ENCODE data around the gene CCT3. TPM values are rescaled to one million over a fixed set of nuclear protein-coding genes. Genes with fewer than 3 reads are reported as not detected.

Gene CCT3
- total RNA-seq, 1 donor from 2014 or later: 193 TPM

DNA sequence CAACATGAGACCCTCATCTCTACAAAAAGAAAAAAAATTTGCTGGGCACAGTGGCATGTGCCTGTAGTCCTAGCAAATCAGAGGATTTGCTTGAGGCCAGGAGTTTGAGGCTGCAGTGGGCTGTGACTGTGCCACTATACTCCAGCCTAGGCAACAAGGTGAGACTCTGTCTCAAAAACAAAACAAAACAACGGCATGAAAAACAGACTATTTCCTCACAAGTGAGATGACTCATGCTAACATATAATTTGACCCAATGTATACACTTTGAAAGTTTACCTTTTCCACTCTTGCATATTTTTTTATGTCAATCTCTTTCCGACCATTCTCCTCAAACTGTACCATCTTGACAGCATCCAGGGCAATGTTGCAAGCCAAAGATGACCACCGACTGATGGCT is 17.5 kb downstream of the CCT3 start:
- H3K36me3 Mint-ChIP-seq (ENCODE audit: unreplicated experiment): peaks cover 48% of the 10 kb centered on the region
- no peaks in the 10 kb centered on the region for H3K4me1 Mint-ChIP-seq (ENCODE audit: unreplicated experiment)
- no peak overlapping the region for H3K27ac Mint-ChIP-seq (ENCODE audit: unreplicated experiment)
- TF ChIP-seq, protein P1, sequence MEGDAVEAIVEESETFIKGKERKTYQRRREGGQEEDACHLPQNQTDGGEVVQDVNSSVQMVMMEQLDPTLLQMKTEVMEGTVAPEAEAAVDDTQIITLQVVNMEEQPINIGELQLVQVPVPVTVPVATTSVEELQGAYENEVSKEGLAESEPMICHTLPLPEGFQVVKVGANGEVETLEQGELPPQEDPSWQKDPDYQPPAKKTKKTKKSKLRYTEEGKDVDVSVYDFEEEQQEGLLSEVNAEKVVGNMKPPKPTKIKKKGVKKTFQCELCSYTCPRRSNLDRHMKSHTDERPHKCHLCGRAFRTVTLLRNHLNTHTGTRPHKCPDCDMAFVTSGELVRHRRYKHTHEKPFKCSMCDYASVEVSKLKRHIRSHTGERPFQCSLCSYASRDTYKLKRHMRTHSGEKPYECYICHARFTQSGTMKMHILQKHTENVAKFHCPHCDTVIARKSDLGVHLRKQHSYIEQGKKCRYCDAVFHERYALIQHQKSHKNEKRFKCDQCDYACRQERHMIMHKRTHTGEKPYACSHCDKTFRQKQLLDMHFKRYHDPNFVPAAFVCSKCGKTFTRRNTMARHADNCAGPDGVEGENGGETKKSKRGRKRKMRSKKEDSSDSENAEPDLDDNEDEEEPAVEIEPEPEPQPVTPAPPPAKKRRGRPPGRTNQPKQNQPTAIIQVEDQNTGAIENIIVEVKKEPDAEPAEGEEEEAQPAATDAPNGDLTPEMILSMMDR (IDR thresholded peaks at IDR 0.05): no peak
- H3K4me3 Mint-ChIP-seq (ENCODE audit: unreplicated experiment): no peak overlapping the region
- no peaks in the 10 kb centered on the region for H3K9me3 Mint-ChIP-seq (ENCODE audit: unreplicated experiment)
- H3K27me3 Mint-ChIP-seq (ENCODE audit: unreplicated experiment): no peaks in the 10 kb centered on the region
- no peak for DNase-seq (ENCODE audit: extremely low spot score, unreplicated experiment)

DNA sequence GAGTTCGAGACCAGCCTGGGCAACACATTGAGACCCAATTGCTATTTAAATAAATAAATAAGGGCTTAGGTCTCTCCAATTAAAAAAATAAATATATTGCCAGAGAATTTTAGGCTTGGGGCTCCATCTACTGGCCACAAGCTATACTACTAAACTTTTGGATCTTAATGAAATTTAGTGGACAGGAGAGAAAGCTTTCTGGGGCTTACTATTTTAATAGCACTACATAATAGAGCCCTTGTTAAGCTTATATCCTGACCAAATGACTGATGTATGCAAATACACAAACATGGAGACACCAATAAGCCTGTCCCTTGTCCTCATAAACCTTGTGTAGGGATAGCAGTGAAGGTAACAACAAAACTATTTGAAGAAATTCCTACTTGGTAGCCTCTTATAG is 18.4 kb downstream of the CCT3 start:
- TF ChIP-seq, protein P1 (IDR thresholded peaks at IDR 0.05): peak; percentile 67
- Mint-ChIP-seq H3K9me3 (ENCODE audit: unreplicated experiment) (no peaks in the 10 kb centered on the region), H3K27me3 (ENCODE audit: unreplicated experiment) (no peaks in the 10 kb centered on the region), H3K27ac (ENCODE audit: unreplicated experiment) (no peak overlapping the region), H3K36me3 (ENCODE audit: unreplicated experiment) (peaks cover 46% of the 10 kb centered on the region), H3K4me3 (ENCODE audit: unreplicated experiment) (no peak overlapping the region), H3K4me1 (ENCODE audit: unreplicated experiment) (no peaks in the 10 kb centered on the region)
- DNase-seq (ENCODE audit: extremely low spot score, unreplicated experiment): no peak

DNA sequence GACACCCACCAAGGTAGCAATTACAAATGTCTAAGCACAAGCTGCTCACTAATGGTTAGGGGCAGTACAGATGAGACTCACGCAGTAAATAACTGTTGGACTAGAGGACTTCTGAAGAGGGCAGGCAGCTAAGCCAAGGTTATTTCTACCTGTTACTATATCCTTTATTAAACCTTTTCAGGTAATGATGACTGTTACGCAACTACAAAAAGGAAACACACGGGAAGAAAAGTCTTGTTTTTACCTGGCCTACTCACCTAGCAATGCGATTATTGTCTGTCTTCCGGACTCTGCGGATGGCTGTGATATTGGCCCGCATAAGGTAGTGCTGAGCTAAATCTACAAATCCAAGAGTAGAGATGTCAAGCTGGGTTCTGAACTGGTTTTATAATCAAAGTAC is 21.2 kb downstream of the CCT3 start:
- TF ChIP-seq, protein P1 (IDR thresholded peaks at IDR 0.05): no peak
- no peaks in the 10 kb centered on the region for H3K4me1 Mint-ChIP-seq (ENCODE audit: unreplicated experiment)
- no peaks in the 10 kb centered on the region for H3K27me3 Mint-ChIP-seq (ENCODE audit: unreplicated experiment)
- H3K4me3 Mint-ChIP-seq (ENCODE audit: unreplicated experiment): no peak overlapping the region
- H3K9me3 Mint-ChIP-seq (ENCODE audit: unreplicated experiment): no peaks in the 10 kb centered on the region
- peaks cover 57% of the 10 kb centered on the region for H3K36me3 Mint-ChIP-seq (ENCODE audit: unreplicated experiment)
- no peak overlapping the region for H3K27ac Mint-ChIP-seq (ENCODE audit: unreplicated experiment)
- no peak for DNase-seq (ENCODE audit: extremely low spot score, unreplicated experiment)

DNA sequence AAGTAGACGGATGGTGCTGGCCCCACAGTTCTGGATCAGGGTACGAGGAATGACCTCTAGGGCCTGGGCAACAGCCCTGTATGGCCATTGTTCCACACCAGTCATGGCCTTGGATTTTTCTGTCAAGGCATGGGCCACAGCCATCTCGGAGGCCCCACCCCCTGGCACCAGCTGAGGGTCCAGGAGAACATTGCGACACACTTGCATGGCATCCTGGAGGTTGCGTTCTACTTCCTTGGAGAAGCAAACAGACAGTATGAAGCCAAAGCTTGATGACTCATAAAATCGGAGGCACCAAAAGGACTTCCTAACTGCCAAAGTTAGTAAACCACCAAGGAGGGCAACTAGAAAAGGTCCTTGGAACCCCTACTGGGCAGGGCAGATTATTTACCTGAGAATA is 27.1 kb downstream of the CCT3 start:
- DNase-seq (ENCODE audit: extremely low spot score, unreplicated experiment): no peak
- H3K27me3 Mint-ChIP-seq (ENCODE audit: unreplicated experiment): no peaks in the 10 kb centered on the region
- no peaks in the 10 kb centered on the region for H3K9me3 Mint-ChIP-seq (ENCODE audit: unreplicated experiment)
- H3K27ac Mint-ChIP-seq (ENCODE audit: unreplicated experiment): no peak overlapping the region
- no peaks in the 10 kb centered on the region for H3K4me1 Mint-ChIP-seq (ENCODE audit: unreplicated experiment)
- peaks cover 40% of the 10 kb centered on the region for H3K36me3 Mint-ChIP-seq (ENCODE audit: unreplicated experiment)
- H3K4me3 Mint-ChIP-seq (ENCODE audit: unreplicated experiment): no peak overlapping the region
- TF ChIP-seq, protein P1 (IDR thresholded peaks at IDR 0.05): no peak

DNA sequence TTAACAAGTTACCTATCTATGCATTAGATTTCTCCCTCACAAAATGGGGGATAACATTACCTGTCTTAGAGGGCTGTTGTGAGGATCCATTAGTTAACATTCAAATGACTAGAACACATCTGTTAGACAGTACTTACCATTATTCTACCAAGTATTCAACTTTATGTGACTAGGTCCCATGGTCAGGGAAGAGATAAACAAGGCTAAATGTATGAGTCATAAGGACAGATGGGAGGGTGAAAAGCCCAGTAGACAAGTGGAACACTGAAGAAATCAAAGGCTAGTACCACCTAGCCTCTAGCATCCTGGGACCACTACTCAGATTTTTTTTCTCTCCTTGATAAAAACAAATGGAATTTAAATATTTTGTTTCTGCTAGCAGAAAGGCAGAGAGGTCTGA is 30.0 kb downstream of the CCT3 start:
- no peak for DNase-seq (ENCODE audit: extremely low spot score, unreplicated experiment)
- TF ChIP-seq, protein P1 (IDR thresholded peaks at IDR 0.05): no peak
- Mint-ChIP-seq H3K27ac (ENCODE audit: unreplicated experiment) (no peak overlapping the region), H3K27me3 (ENCODE audit: unreplicated experiment) (no peaks in the 10 kb centered on the region), H3K4me1 (ENCODE audit: unreplicated experiment) (no peaks in the 10 kb centered on the region), H3K9me3 (ENCODE audit: unreplicated experiment) (no peaks in the 10 kb centered on the region), H3K4me3 (ENCODE audit: unreplicated experiment) (no peak overlapping the region), H3K36me3 (ENCODE audit: unreplicated experiment) (peaks cover 22% of the 10 kb centered on the region)

Measured in osteocyte (in vitro differentiated cells).